Right cardiac atrium (tissue), 5 donors: Measurements from ENCODE around the gene TBC1D22A. TPM values are rescaled to one million over a fixed set of nuclear protein-coding genes. Genes with fewer than 3 reads are reported as not detected.
"Not testable (repeated sequence)": the region's sequence is repeated elsewhere in the genome, so short reads cannot be mapped to it uniquely, and the experiment has no call there.

Source experiments
- ATAC-seq, 2 donors: fragments of 200-7000 bp; cut with Tn5 transposase; one replicate each; pipeline versions ENCODE4 v1.8.0 to v1.9.1; 2020; ENCODE audit warnings: moderate library complexity in 2 of 2, mild to moderate bottlenecking in 1 of 2
- DNase-seq, 3 donors: peaks; one replicate each; pipeline ENCODE4 v3.0.0-alpha.2; 2020
- H3K27ac ChIP-seq: one replicate; pipeline ENCODE4 v1.5.1; 2013; ENCODE audit warnings: mild to moderate bottlenecking, low read length, control low read depth, moderate library complexity
- H3K27me3 ChIP-seq: one replicate; pipeline ENCODE4 v1.6.1; 2013; ENCODE audit not compliant: control insufficient read depth, insufficient read depth
- H3K4me1 ChIP-seq: one replicate; pipeline ENCODE4 v1.6.1; 2013; ENCODE audit warnings: low read length; ENCODE audit not compliant: control insufficient read depth, insufficient read depth
- H3K4me3 ChIP-seq: one replicate; pipeline ENCODE4 v1.5.1; 2013; ENCODE audit warnings: low read length, control low read depth
- H3K9me3 ChIP-seq: one replicate; pipeline ENCODE4 v1.6.1; 2013; ENCODE audit warnings: low read length; ENCODE audit not compliant: control insufficient read depth
- WGBS: extraction: QIAGEN DNeasy Blood & Tissue Kit; methylation state at CpG from one replicate; pipeline ENCODE4 v1.1.7; 2013; 5-methylcytosine and 5-hydroxymethylcytosine counted together
- intact Hi-C, 4 donors: fragments of 100-400 bp; cut with DNase I; formaldehyde crosslinking; loops; one replicate each; pipeline versions ENCODE4 v1.11.0 to v1.14.0; 2022 to 2023
- polyA plus RNA-seq: library from polyadenylated mRNA; stranded (reverse); fragments of 200-250 nt; gene quantifications from one replicate; pipeline ENCODE4 v1.2.3, GENCODE V29; 2013
- total RNA-seq, 4 donors: library from RNA; stranded (reverse); fragmentation: NEBNext Ultra II Directional; extraction: Animal tissue kit (Norgen Biotek cat#: 25700); gene quantifications; one replicate each; pipeline ENCODE4 v1.2.1, GENCODE V29; 2021
- donor health status: healthy with polysubstance abuse.
- donor health status: DM: no; HTN: yes; CAD: no.
- donor health status: DM: no; HTN: no; CAD: no.
- donor health status: DM: no; HTN: yes; CAD: no; lungs with severe emphysema.
- donor health status: DM: yes; HTN: yes; CAD: no.

The TBC1D22A gene
- total and polyA plus RNA-seq, 5 donors = 12.0 to 17.3 (median 15.7) TPM

- H3K27ac ChIP-seq = no peak overlapping the region
- DNase-seq (peak in 1 of 3 donors; percentile 31), ATAC-seq (no peak)
- intact Hi-C loops = no loop called here
- 93% methylated on average over 12 of the region's 12 CpGs for WGBS
- no peaks in the 10 kb centered on the region for H3K9me3 ChIP-seq
- H3K27me3 ChIP-seq = no peaks in the 10 kb centered on the region
- no peaks in the 10 kb centered on the region for H3K4me1 ChIP-seq
- no peak overlapping the region for H3K4me3 ChIP-seq
Measured at GRCh38 chr22:47136050-47136449, 373.6 kb downstream of the TBC1D22A start.

- no peak overlapping the region for H3K4me3 ChIP-seq
- intact Hi-C loops = no loop called here
- ATAC-seq (no peak), DNase-seq (peak in 1 of 3 donors; percentile 40)
- H3K27ac ChIP-seq = no peak overlapping the region
- no peaks in the 10 kb centered on the region for H3K9me3 ChIP-seq
- WGBS = 96% methylated on average over 16 of the region's 16 CpGs
- no peaks in the 10 kb centered on the region for H3K27me3 ChIP-seq
- no peaks in the 10 kb centered on the region for H3K4me1 ChIP-seq
Measured at GRCh38 chr22:47136671-47137070, 374.2 kb downstream of the TBC1D22A start.

GRCh38 chr22:47139013-47139789 lies 376.8 kb downstream of the TBC1D22A start:
- intact Hi-C loops = no loop called here
- H3K4me1 ChIP-seq = no peaks in the 10 kb centered on the region
- ATAC-seq (no peak), DNase-seq (peak; percentile 39 to 74 (median 50))
- 93% methylated on average over 30 of the region's 30 CpGs for WGBS
- no peak overlapping the region for H3K4me3 ChIP-seq
- no peaks in the 10 kb centered on the region for H3K9me3 ChIP-seq
- no peak overlapping the region for H3K27ac ChIP-seq
- no peaks in the 10 kb centered on the region for H3K27me3 ChIP-seq

GRCh38 chr22:47139790-47140119 lies 377.3 kb downstream of the TBC1D22A start:
- no peak overlapping the region for H3K27ac ChIP-seq
- H3K27me3 ChIP-seq = no peaks in the 10 kb centered on the region
- WGBS = 96% methylated on average over 6 of the region's 6 CpGs
- no peak overlapping the region for H3K4me3 ChIP-seq
- intact Hi-C loops = no loop called here
- no peak for ATAC-seq
- DNase-seq = no peak
- H3K9me3 ChIP-seq = no peaks in the 10 kb centered on the region
- H3K4me1 ChIP-seq = no peaks in the 10 kb centered on the region

GRCh38 chr22:47140975-47141374 lies 378.5 kb downstream of the TBC1D22A start:
- intact Hi-C loops, H3K27ac ChIP-seq, H3K9me3 ChIP-seq, H3K4me1 ChIP-seq, H3K4me3 ChIP-seq, ATAC-seq, H3K27me3 ChIP-seq: not testable (repeated sequence)
- 98% methylated on average over 8 of the region's 8 CpGs for WGBS
- DNase-seq = peak in 2 of 3 donors; percentile 4 to 24

- Histone ChIP-seq H3K4me1 (no peaks in the 10 kb centered on the region), H3K4me3 (no peak overlapping the region), H3K27ac (no peak overlapping the region), H3K9me3 (no peaks in the 10 kb centered on the region), H3K27me3 (no peaks in the 10 kb centered on the region)
- DNase-seq (no peak), ATAC-seq (no peak)
- 87% methylated on average over 2 of the region's 2 CpGs for WGBS
- intact Hi-C loops = no loop called here
Measured at GRCh38 chr22:47142427-47143046, 380.1 kb downstream of the TBC1D22A start.

- intact Hi-C loops = no loop called here
- Histone ChIP-seq H3K27me3 (no peaks in the 10 kb centered on the region), H3K27ac (no peak overlapping the region), H3K4me1 (no peaks in the 10 kb centered on the region), H3K9me3 (no peaks in the 10 kb centered on the region), H3K4me3 (no peak overlapping the region)
- DNase-seq = peak in 2 of 3 donors; percentile 21 to 23
- 77% methylated on average over 16 of the region's 16 CpGs for WGBS
- ATAC-seq = no peak
Measured at GRCh38 chr22:47143249-47143938, 380.9 kb downstream of the TBC1D22A start.

GRCh38 chr22:47144076-47144765 lies 381.8 kb downstream of the TBC1D22A start:
- no peak overlapping the region for H3K27ac ChIP-seq
- no peaks in the 10 kb centered on the region for H3K9me3 ChIP-seq
- no peak overlapping the region for H3K4me3 ChIP-seq
- H3K4me1 ChIP-seq = no peaks in the 10 kb centered on the region
- intact Hi-C loops = no loop called here
- WGBS = 93% methylated on average over 24 of the region's 24 CpGs
- no peaks in the 10 kb centered on the region for H3K27me3 ChIP-seq
- DNase-seq (peak in 2 of 3 donors; percentile 24 to 42), ATAC-seq (no peak)

GRCh38 chr22:47144791-47145425 lies 382.5 kb downstream of the TBC1D22A start:
- intact Hi-C loops = no loop called here
- no peak overlapping the region for H3K4me3 ChIP-seq
- DNase-seq (peak in 2 of 3 donors; percentile 37 to 39), ATAC-seq (no peak)
- H3K4me1 ChIP-seq = no peaks in the 10 kb centered on the region
- H3K27ac ChIP-seq = no peak overlapping the region
- H3K27me3 ChIP-seq = no peaks in the 10 kb centered on the region
- WGBS = 93% methylated on average over 19 of the region's 21 CpGs
- H3K9me3 ChIP-seq = no peaks in the 10 kb centered on the region

- Histone ChIP-seq H3K4me3 (no peak overlapping the region), H3K27ac (no peak overlapping the region), H3K27me3 (no peaks in the 10 kb centered on the region), H3K4me1 (no peaks in the 10 kb centered on the region), H3K9me3 (no peaks in the 10 kb centered on the region)
- ATAC-seq (no peak), DNase-seq (peak in 2 of 3 donors; percentile 18 to 32)
- intact Hi-C loops = no loop called here
- 94% methylated on average over 20 of the region's 20 CpGs for WGBS
Measured at GRCh38 chr22:47145883-47146282, 383.4 kb downstream of the TBC1D22A start.
